Measurements from ENCODE around the gene C8G. TPM values are rescaled to one million over a fixed set of nuclear protein-coding genes. Genes with fewer than 3 reads are reported as not detected.

Gene C8G
- total RNA-seq, 1 experiment from 2014 or later, result 0.85 TPM

DNA sequence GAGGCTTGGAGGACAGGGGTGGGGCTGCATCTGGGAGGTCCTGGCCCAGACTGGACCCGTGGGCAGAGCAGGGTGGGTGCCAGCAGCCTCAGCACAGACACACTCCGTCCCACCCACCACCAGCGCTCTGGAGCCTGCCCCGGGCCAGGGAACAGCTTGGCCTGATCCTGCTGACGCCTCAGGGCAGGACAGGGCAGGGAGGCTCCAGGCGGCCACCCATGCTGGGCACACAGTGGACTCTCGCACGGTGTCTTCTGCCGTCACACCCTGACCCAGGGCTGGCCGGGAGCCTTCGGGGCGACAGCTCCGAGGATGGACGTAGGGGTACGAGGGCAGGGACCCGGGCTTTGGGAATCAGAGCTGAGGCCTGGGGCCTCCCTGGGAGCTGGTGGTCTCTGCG is 24.1 kb downstream of the C8G start:
- Mint-ChIP-seq H3K27me3 (ENCODE audit: low read depth) (no peaks in the 10 kb centered on the region), H3K9me3 (no peaks in the 10 kb centered on the region), H3K4me3 (no peak overlapping the region), H3K27ac (no peak overlapping the region), H3K36me3 (no peaks in the 10 kb centered on the region), H3K4me1 (peaks cover 10% of the 10 kb centered on the region)
- no peak for DNase-seq (ENCODE audit: low spot score)
- ChIA-PET POLR2A (interaction anchor here (0.6 kb wide), 1 partner anchor 407 kb away, joined by 5 read pairs; no protein-coding TSS in a partner anchor), CTCF (interaction anchor here (0.5 to 4.5 kb wide), 6 partner anchors 9 to 331 kb away, joined by 3 to 19 read pairs (median 6); no protein-coding TSS in a partner anchor)
- no peak for ATAC-seq
- no peak for TF ChIP-seq MAX (CRISPR knock-in tag; IDR thresholded peaks at IDR 0.05)
- no peak for TF ChIP-seq NR1H2 (CRISPR knock-in tag; IDR thresholded peaks at IDR 0.05)
- no peak for TF ChIP-seq ATF3 (CRISPR knock-in tag; conservative IDR thresholded peaks at IDR 0.05)
- TF ChIP-seq HMGXB4 (CRISPR knock-in tag; IDR thresholded peaks at IDR 0.05), result no peak

DNA sequence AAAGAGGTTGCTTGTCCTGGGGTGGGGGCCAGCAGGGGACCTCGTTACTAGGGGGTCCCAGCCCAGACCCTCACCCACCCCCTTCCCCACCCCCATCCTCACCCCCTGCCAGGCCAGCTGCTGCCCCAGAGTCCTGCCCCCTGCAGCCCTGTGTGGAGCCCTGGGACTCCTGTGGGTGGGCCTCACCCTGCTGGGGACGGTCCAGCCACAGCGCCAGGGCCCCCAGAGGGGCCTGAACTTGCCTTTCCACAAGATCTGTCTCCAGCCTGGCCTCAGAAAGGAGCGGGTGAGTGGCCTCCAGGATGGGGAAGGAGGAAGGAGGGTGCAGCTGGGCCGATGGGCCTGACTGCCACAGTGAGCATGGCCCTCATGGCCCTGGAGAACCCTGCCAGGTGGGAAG is 24.7 kb downstream of the C8G start:
- ATAC-seq, result no peak
- POLR2A ChIA-PET, result no interaction called here
- no peak overlapping the region for H3K27ac Mint-ChIP-seq
- peaks cover 10% of the 10 kb centered on the region for H3K4me1 Mint-ChIP-seq
- DNase-seq (ENCODE audit: low spot score), result no peak
- no peaks in the 10 kb centered on the region for H3K36me3 Mint-ChIP-seq
- CTCF ChIA-PET, result interaction anchor here (0.5 to 4.5 kb wide), 5 partner anchors 8 to 331 kb away, joined by 3 to 19 read pairs (median 8); no protein-coding TSS in a partner anchor
- no peak overlapping the region for H3K4me3 Mint-ChIP-seq
- no peaks in the 10 kb centered on the region for H3K9me3 Mint-ChIP-seq
- TF ChIP-seq ETV6 (CRISPR knock-in tag; IDR thresholded peaks at IDR 0.05) (no peak), OVOL2 (CRISPR knock-in tag; IDR thresholded peaks at IDR 0.05; ENCODE audit: borderline replicate concordance) (no peak), TP53 (CRISPR knock-in tag; IDR thresholded peaks at IDR 0.05) (no peak), NFE2L1 (CRISPR knock-in tag; IDR thresholded peaks at IDR 0.05) (no peak), JUN (CRISPR knock-in tag; IDR thresholded peaks at IDR 0.05) (no peak), TCF7 (CRISPR knock-in tag; IDR thresholded peaks at IDR 0.05; ENCODE audit: low read depth) (no peak), ZNF121 (CRISPR knock-in tag; IDR thresholded peaks at IDR 0.05) (no peak), FOXK1 (CRISPR knock-in tag; IDR thresholded peaks at IDR 0.05) (no peak), ARID4B (CRISPR knock-in tag; IDR thresholded peaks at IDR 0.05; ENCODE audit: borderline replicate concordance) (no peak), ATF1 (CRISPR knock-in tag; IDR thresholded peaks at IDR 0.05) (no peak), PREB (CRISPR knock-in tag; IDR thresholded peaks at IDR 0.05; ENCODE audit: borderline replicate concordance) (no peak)
- TF ChIP-seq, protein P1, sequence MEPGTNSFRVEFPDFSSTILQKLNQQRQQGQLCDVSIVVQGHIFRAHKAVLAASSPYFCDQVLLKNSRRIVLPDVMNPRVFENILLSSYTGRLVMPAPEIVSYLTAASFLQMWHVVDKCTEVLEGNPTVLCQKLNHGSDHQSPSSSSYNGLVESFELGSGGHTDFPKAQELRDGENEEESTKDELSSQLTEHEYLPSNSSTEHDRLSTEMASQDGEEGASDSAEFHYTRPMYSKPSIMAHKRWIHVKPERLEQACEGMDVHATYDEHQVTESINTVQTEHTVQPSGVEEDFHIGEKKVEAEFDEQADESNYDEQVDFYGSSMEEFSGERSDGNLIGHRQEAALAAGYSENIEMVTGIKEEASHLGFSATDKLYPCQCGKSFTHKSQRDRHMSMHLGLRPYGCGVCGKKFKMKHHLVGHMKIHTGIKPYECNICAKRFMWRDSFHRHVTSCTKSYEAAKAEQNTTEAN (CRISPR knock-in tag; IDR thresholded peaks at IDR 0.05), result no peak
- H3K27me3 Mint-ChIP-seq (ENCODE audit: low read depth), result no peaks in the 10 kb centered on the region

Data from WTC11 (cell line).